ENCODE measurements around the gene CMIP. TPM values are rescaled to one million over a fixed set of nuclear protein-coding genes. Genes with fewer than 3 reads are reported as not detected.

Gene CMIP
- total RNA-seq, 2 experiments from 2014 or later = 35.0 to 36.6 TPM

- no peak for DNase-seq
- Mint-ChIP-seq H3K4me1 (ENCODE audit: low read depth) (peaks cover 2% of the 10 kb centered on the region), H3K27me3 (no peaks in the 10 kb centered on the region), H3K36me3 (peaks cover 11% of the 10 kb centered on the region), H3K9me3 (no peaks in the 10 kb centered on the region), H3K4me3 (no peak overlapping the region), H3K27ac (no peak overlapping the region)
- POLR2A ChIA-PET = no interaction called here
- intact Hi-C loops (cut with micrococcal nuclease) = no loop called here
- CTCF ChIA-PET = no interaction called here
These were observed 256.2 kb downstream of the CMIP start for GRCh38 chr16:81700780-81701165.

GRCh38 chr16:81701296-81701970 lies 256.8 kb downstream of the CMIP start:
- Mint-ChIP-seq H3K36me3 (peaks cover 9% of the 10 kb centered on the region), H3K9me3 (no peaks in the 10 kb centered on the region), H3K4me3 (no peak overlapping the region), H3K4me1 (ENCODE audit: low read depth) (peaks cover 2% of the 10 kb centered on the region), H3K27me3 (no peaks in the 10 kb centered on the region), H3K27ac (peak overlapping the region; percentile 18)
- DNase-seq = no peak
- intact Hi-C loops (cut with micrococcal nuclease) = no loop called here
- CTCF ChIA-PET = no interaction called here
- POLR2A ChIA-PET = no interaction called here

- H3K27ac Mint-ChIP-seq = no peak overlapping the region
- CTCF ChIA-PET = no interaction called here
These were observed 257.9 kb downstream of the CMIP start for GRCh38 chr16:81702506-81702905.

GRCh38 chr16:81703177-81704155 lies 258.9 kb downstream of the CMIP start:
- no peak overlapping the region for H3K27ac Mint-ChIP-seq
- ChIA-PET POLR2A (no interaction called here), CTCF (interaction anchor here (0.7 kb wide), 1 partner anchor 8 kb away, joined by 3 read pairs; no protein-coding TSS in a partner anchor)
- peaks cover 2% of the 10 kb centered on the region for H3K4me1 Mint-ChIP-seq (ENCODE audit: low read depth)
- intact Hi-C loops (cut with micrococcal nuclease) = no loop called here
- H3K36me3 Mint-ChIP-seq = peaks cover 21% of the 10 kb centered on the region
- no peaks in the 10 kb centered on the region for H3K27me3 Mint-ChIP-seq
- H3K4me3 Mint-ChIP-seq = no peak overlapping the region
- DNase-seq = peak; percentile 17
- no peaks in the 10 kb centered on the region for H3K9me3 Mint-ChIP-seq

More at GRCh38 chr16:81702506-81702905, 257.9 kb downstream of the CMIP start:
- Mint-ChIP-seq H3K36me3 (peaks cover 16% of the 10 kb centered on the region), H3K4me3 (no peak overlapping the region), H3K9me3 (no peaks in the 10 kb centered on the region), H3K27me3 (no peaks in the 10 kb centered on the region), H3K4me1 (ENCODE audit: low read depth) (peaks cover 2% of the 10 kb centered on the region)
- POLR2A ChIA-PET = no interaction called here
- DNase-seq = no peak
- intact Hi-C loops (cut with micrococcal nuclease) = no loop called here

- Mint-ChIP-seq H3K9me3 (no peaks in the 10 kb centered on the region), H3K4me1 (ENCODE audit: low read depth) (peaks cover 2% of the 10 kb centered on the region), H3K4me3 (no peak overlapping the region), H3K27ac (no peak overlapping the region), H3K36me3 (peaks cover 18% of the 10 kb centered on the region), H3K27me3 (no peaks in the 10 kb centered on the region)
- CTCF ChIA-PET = no interaction called here
- POLR2A ChIA-PET = no interaction called here
- no peak for DNase-seq
- intact Hi-C loops (cut with micrococcal nuclease) = no loop called here
These were observed 260.7 kb downstream of the CMIP start for GRCh38 chr16:81705261-81705660.

- H3K27ac Mint-ChIP-seq = peak overlapping the region; percentile 13
- intact Hi-C loops (cut with micrococcal nuclease) = no loop called here
- CTCF ChIA-PET = interaction anchor here (1.4 kb wide), 1 partner anchor 84 kb away, joined by 3 read pairs; no protein-coding TSS in a partner anchor
These were observed 262.0 kb downstream of the CMIP start for GRCh38 chr16:81706327-81707295.

GRCh38 chr16:81707411-81708265 lies 263.0 kb downstream of the CMIP start:
- peaks cover 2% of the 10 kb centered on the region for H3K4me1 Mint-ChIP-seq (ENCODE audit: low read depth)
- ChIA-PET CTCF (interaction anchor here (1.4 kb wide), 1 partner anchor 85 kb away, joined by 3 read pairs; no protein-coding TSS in a partner anchor), POLR2A (no interaction called here)
- intact Hi-C loops (cut with micrococcal nuclease) = no loop called here
- no peaks in the 10 kb centered on the region for H3K9me3 Mint-ChIP-seq
- H3K36me3 Mint-ChIP-seq = peaks cover 16% of the 10 kb centered on the region
- H3K27me3 Mint-ChIP-seq = no peaks in the 10 kb centered on the region
- no peak overlapping the region for H3K4me3 Mint-ChIP-seq
- no peak for DNase-seq
- H3K27ac Mint-ChIP-seq = peak overlapping the region; percentile 2

More at GRCh38 chr16:81706327-81707295, 262.0 kb downstream of the CMIP start:
- no peak for DNase-seq
- POLR2A ChIA-PET = no interaction called here
- H3K4me3 Mint-ChIP-seq = no peak overlapping the region
- no peaks in the 10 kb centered on the region for H3K9me3 Mint-ChIP-seq
- peaks cover 16% of the 10 kb centered on the region for H3K36me3 Mint-ChIP-seq
- H3K4me1 Mint-ChIP-seq (ENCODE audit: low read depth) = peaks cover 2% of the 10 kb centered on the region
- no peaks in the 10 kb centered on the region for H3K27me3 Mint-ChIP-seq

- no peak overlapping the region for H3K27ac Mint-ChIP-seq
- H3K9me3 Mint-ChIP-seq = no peaks in the 10 kb centered on the region
- intact Hi-C loops (cut with micrococcal nuclease) = no loop called here
- H3K36me3 Mint-ChIP-seq = peaks cover 14% of the 10 kb centered on the region
- ChIA-PET CTCF (no interaction called here), POLR2A (no interaction called here)
- H3K27me3 Mint-ChIP-seq = no peaks in the 10 kb centered on the region
- no peak for DNase-seq
- no peaks in the 10 kb centered on the region for H3K4me1 Mint-ChIP-seq (ENCODE audit: low read depth)
- H3K4me3 Mint-ChIP-seq = no peak overlapping the region
These were observed 263.8 kb downstream of the CMIP start for GRCh38 chr16:81708266-81709015.

GRCh38 chr16:81709016-81709900 lies 264.6 kb downstream of the CMIP start:
- H3K4me1 Mint-ChIP-seq (ENCODE audit: low read depth) = no peaks in the 10 kb centered on the region
- CTCF ChIA-PET = no interaction called here

GRCh38 chr16:81710044-81710443 lies 265.4 kb downstream of the CMIP start:
- DNase-seq = no peak
- H3K36me3 Mint-ChIP-seq = peaks cover 14% of the 10 kb centered on the region
- no peaks in the 10 kb centered on the region for H3K9me3 Mint-ChIP-seq
- no peaks in the 10 kb centered on the region for H3K27me3 Mint-ChIP-seq
- peaks cover 6% of the 10 kb centered on the region for H3K4me1 Mint-ChIP-seq (ENCODE audit: low read depth)
- H3K4me3 Mint-ChIP-seq = no peak overlapping the region
- intact Hi-C loops (cut with micrococcal nuclease) = no loop called here
- ChIA-PET POLR2A (no interaction called here), CTCF (no interaction called here)
- no peak overlapping the region for H3K27ac Mint-ChIP-seq

More at GRCh38 chr16:81709016-81709900, 264.6 kb downstream of the CMIP start:
- H3K36me3 Mint-ChIP-seq = peaks cover 14% of the 10 kb centered on the region
- no peak overlapping the region for H3K27ac Mint-ChIP-seq
- intact Hi-C loops (cut with micrococcal nuclease) = no loop called here
- POLR2A ChIA-PET = no interaction called here
- no peaks in the 10 kb centered on the region for H3K27me3 Mint-ChIP-seq
- H3K9me3 Mint-ChIP-seq = no peaks in the 10 kb centered on the region
- DNase-seq = no peak
- no peak overlapping the region for H3K4me3 Mint-ChIP-seq
